IPS DF 4.7 (cell line): Measurements from ENCODE around the gene C1orf105.

Experiments used
- DNase-seq: peaks from one replicate; pipeline ENCODE4 v3.0.0-alpha.2; 2013; ENCODE audit warnings: low spot score; ENCODE audit errors: extremely low read depth

Gene C1orf105

DNA sequence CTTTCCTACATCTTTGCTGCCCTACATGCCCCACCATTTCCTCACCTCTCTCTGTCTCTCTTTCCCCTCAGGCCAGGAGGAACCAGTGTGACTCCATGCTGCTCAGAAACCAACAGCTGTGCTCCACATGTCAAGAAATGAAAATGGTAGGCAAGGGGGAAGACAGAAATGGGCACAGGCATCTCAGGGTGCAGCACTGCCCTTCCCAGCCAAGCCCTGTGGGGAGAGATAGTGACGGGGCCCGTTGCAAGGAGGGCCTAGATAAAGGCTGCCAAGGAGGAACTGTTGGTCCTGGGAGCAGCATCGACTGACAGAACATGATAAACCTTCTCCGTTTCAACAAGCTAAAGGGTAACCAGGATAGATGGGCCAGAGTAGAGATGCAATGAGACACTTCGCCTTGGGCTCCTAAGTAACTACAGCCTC, 35.9 kb downstream of the C1orf105 start:
- DNase-seq = no peak

DNA sequence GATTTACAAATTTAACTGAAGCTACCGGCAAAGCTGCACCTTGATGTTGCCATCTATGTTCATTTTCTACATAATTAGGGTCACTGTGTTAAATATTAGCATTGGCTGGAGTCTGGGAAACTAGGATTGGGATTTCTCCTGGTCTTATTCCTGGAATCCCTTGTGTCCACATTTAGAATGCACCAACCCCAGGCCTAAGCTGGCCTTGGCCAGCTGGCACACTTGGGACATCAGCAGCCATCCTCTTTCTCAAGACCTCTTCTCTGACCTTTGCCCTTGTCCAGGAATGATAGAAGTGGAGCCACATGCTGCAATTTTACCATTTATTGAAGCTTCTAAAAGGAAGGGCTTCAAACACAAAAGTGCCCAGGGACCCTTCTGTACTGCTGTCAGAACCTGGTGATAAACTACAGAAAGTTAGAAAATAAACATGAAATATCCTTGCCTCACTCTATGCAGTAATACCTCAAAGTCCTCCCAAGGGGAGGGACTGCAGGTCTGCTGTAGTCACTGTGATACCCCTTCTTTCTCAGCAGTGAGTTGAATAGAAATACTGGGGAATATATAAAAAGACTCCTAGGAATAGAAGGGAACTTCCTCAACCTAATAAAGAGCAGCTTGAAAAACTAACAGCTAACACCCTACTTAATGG, 37.1 kb downstream of the C1orf105 start:
- DNase-seq = no peak

DNA sequence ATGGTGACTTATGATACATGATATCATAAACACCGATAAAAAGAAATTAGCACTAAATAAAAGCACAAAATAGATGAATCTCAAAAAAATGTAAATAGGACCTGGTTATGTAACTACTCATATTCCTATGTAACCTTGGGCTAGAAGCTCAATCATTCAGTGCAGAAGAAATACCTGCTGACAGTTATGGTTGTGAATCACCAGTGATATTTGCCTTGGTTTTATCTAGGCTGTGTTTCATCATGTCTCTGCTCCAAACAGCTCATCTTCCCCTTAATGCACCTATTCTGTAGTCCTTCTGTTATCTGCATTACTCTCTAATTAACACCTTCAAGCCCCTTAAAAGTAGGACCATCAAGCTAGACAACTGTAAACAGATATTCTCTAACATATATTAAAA, 39.7 kb downstream of the C1orf105 start:
- DNase-seq = no peak

GRCh38 chr1:172460887-172461315, 40.4 kb downstream of the C1orf105 start:
- DNase-seq = no peak

- DNase-seq = no peak
Observed at GRCh38 chr1:172465617-172466016, 45.1 kb downstream of the C1orf105 start.

DNA sequence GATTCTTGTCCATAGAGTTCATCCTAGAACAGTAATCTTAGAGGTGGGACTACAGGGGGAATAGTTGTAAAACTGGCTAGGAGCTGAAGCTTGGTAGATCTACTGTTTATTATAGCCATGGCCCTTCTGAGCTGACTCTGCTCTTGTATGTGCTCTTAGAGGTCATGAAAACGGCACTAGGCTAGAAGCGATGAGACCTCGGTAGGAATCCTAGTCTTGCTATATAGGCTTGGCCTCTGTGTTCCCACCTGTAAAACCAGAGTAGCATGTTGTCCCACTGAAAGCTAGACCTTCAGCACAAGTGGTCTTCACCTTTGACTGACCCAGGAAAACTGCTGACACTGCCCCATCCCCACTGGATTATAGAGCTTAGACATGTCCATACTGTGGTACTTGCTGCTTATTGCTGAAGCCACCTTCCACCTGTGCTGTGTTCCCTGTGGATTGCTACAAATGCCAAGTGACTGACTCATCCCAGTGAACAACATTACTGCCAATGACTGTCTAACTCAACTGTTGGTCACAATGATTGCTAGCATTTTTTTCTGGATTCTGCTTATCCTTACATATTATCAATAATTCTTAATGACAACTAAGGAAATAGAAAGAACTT, 46.4 kb downstream of the C1orf105 start:
- DNase-seq = no peak

DNA sequence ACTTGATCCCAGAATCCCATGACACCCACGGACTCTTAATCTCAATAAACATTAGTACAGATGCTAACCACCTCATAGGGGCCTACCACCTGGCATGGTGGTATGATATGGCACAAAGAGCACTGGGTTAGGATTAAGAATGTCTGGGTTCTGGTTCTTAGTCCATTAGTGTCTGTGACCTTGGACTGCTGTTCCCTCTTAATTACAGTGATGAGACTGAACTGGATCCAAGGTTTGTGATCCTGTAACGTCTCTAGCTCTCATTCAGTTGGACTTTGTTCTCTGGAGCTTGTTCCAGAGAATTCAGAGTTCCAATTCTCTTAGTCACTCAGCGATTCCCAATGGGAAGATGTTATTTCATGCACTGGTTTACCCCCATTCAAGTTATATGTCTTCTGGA, 47.0 kb downstream of the C1orf105 start:
- DNase-seq = no peak

GRCh38 chr1:172468296-172468695, 47.8 kb downstream of the C1orf105 start:
- DNase-seq = no peak

GRCh38 chr1:172469717-172470116, 49.2 kb downstream of the C1orf105 start:
- DNase-seq = no peak

GRCh38 chr1:172470149-172470548, 49.7 kb downstream of the C1orf105 start:
- no peak for DNase-seq

DNA sequence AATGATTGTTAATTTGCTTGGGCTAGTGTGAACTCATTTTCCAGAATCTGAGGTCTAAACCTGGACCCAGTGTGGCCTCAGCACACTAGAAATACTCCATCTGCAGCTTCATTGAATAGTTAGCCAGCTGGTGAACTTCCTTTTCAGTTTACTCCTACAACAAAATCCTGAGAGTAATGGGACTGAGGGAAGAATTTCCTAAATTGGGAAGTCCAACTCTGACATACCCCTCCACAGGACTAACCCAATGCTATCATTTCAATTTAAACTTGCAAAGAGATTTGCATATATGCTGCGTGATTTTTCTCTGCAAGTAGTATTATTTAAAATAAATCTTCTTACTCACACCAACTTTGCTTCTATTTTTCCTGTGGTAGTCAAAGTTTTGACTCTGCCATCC, 51.2 kb downstream of the C1orf105 start:
- no peak for DNase-seq

DNA sequence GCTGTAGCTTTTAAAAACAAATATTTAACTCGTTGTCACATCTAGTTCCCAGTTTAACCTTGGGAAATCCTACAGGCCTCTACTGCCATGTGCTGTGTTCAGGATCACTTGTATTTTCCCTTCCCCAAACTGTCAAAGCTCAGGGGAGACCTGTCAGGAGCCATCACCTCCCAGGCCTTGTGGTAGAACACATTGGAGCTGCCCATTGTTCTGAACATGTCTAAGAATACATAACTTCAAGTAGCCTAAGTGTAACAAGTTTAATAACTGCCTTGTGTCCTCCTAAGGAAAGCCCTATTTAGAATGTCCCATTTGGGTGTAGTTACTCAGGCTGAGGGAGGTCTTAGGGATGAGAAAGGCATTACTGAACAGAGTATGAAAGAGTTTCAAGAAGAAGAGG, 52.0 kb downstream of the C1orf105 start:
- no peak for DNase-seq

DNA sequence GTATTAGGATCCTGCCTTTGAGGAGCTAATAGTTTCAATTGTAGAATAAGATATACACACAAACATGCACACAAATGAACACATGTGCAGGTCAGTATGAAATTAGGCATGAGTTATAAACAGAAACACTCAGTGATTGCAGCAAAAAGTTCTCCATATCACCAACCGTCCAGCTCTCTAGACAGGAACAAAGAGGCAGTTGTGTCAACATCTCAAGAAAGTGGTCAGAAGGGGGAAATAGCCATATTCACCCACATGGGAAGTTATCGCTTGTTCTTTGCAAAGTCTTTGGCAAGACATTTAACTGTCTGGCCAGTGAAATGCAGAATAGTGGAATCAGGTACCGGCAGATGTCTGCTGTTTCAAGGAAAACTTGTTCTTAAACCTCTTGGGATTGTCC, 52.8 kb downstream of the C1orf105 start:
- no peak for DNase-seq

GRCh38 chr1:172473842-172474241, 53.4 kb downstream of the C1orf105 start:
- DNase-seq = no peak

DNA sequence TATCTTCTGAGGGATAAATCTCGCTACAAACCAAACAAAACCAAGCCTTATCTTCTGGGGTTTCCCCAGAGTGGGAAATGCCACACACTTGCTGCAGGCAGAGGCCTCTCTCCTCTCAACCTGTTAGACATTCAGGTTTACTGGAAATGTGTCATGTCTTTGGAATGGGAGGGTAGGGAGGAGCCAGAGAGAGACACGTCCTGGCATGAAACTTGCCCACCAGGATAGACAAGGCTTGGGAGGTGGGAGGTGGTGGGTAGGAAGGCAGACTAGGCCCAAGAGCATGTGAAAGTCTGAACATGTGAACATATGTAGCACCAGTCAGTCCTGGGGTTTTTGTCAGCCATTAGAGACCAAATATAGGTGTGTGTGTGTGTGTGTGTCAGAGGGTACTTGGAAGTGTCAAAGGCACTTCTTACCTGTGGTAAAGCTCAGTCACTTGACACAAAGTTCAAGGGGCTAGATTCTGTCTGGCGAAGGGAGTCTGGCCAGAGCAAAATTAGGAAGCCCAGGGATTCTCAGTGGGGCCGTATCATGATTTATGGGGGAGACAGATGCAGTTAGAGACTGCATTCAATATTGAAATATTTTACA, 55.8 kb downstream of the C1orf105 start:
- no peak for DNase-seq

DNA sequence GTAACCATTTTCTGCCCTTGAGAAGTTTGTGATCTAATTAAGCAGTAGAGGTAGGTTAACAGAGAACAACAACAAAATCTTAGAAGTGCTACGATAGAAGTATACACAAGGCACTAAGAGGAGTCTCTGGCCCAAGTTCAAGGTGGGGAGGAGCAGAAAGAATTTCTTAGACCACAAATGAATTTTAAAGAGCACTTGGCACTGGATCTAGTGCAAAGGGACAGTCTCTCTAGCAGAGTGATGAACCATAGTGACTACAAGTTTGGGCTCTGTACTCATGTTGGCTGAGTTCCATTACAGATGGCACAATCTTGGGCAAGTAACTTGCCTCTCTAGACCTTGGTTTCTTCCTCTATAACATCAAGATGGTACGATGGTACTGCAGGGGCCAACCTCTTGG, 56.7 kb downstream of the C1orf105 start:
- no peak for DNase-seq

DNA sequence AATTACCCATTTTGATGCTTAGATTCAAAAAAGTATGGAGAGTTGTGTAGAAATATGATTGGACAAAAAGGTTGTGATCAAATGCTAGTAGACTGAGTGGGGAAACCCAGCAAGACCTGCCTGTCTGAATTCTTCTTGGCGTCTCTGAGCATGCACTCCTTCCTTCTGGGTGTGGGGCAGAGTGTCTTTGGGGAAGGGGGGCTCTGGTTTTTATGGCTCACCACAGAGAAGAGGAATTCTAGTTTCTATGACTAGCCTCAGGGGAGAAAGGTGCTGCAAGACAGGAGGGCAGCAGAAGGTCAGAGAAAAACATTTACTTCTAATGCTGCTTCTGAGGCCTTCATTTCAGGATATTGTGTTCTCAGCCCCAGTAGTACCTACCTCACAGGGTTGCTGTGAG, 57.3 kb downstream of the C1orf105 start:
- DNase-seq = no peak

DNA sequence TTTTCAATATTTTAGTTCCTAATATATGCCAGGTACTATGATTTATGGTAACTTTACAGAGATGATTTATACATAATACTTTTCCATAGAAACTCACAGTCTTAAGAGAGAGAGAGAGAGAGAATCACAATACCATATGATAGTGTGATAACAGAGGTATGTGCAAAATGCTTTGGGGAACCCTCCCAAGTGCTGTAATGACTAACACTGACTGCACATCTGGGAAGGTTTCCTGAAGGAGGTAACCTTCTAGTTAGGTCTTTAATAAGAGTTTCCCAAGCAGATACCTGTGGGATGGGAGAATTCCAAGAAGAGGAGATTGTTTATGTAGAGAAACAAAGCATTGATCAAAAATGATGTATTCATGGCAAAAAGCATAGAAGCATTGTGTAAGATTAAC, 58.0 kb downstream of the C1orf105 start:
- no peak for DNase-seq

GRCh38 chr1:172480431-172480830, 59.9 kb downstream of the C1orf105 start:
- DNase-seq = no peak

GRCh38 chr1:172482044-172482443, 61.6 kb downstream of the C1orf105 start:
- DNase-seq = no peak

DNA sequence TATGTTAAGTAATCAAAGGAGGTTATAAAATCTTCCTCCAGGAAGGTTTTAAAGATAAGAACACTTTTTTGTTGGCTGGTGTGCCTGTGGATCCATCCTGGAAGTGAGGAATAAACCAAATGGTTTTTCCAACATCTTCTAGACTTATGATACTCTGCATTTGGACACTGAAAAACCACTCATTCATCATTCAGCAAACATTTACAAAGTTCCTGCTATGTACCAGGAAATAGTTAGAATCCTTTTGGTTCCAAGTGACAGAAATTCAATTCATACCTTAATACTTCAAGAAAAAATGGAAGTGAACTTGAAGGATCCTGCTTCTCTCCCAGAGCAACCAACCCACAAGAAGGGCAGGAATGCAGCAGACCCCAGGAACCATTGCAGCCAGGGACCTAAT, 63.0 kb downstream of the C1orf105 start:
- no peak for DNase-seq

GRCh38 chr1:172484252-172484651, 63.8 kb downstream of the C1orf105 start:
- DNase-seq = no peak

GRCh38 chr1:172485626-172486025, 65.1 kb downstream of the C1orf105 start:
- no peak for DNase-seq
